B cell (primary cell): ENCODE measurements around the gene ZNF771. TPM values are rescaled to one million over a fixed set of nuclear protein-coding genes. Genes with fewer than 3 reads are reported as not detected.

Experiments
- ATAC-seq: fragments of 200-7000 bp; cut with Tn5 transposase; one replicate; pipeline ENCODE4 v1.10.0; 2021; ENCODE audit warnings: low read depth, mild to moderate bottlenecking, moderate number of reproducible peaks, moderate library complexity
- CTCF ChIA-PET: fragments of 350-600 bp; sonication (Branson Sonifier 250); formaldehyde crosslinking; loops from one replicate; lab custom pipeline; 2021; ENCODE audit warnings: antibody characterized with exemption, inconsistent platforms; lab: Charles Lee
- POLR2A ChIA-PET: fragments of 350-600 bp; sonication (Branson Sonifier 250); formaldehyde crosslinking; loops from one replicate; lab custom pipeline; 2021; ENCODE audit warnings: antibody characterized with exemption; lab: Charles Lee
- DNase-seq: peaks from one replicate; pipeline ENCODE4 v3.0.0; 2013
- H2AFZ ChIP-seq: 2 replicates; pipeline ENCODE4 v1.6.1; 2012; ENCODE audit warnings: mild to moderate bottlenecking, low read depth, low read length; ENCODE audit not compliant: insufficient read depth, poor library complexity, severe bottlenecking
- H3K27ac ChIP-seq, 2 donors: 1 replicate in 1 of 2; 2 replicates in 1 of 2; pipeline ENCODE4 v1.5.1; 2012 to 2013; ENCODE audit warnings: low read length in 2 of 2, mild to moderate bottlenecking in 2 of 2, moderate library complexity in 1 of 2
- H3K27me3 ChIP-seq, 4 experiments: fragments of 200-600 bp in 1 of 4; sonication (generic) in 1 of 4; replicated peaks in 1 of 4; 1 replicate in 2 of 4; 2 replicates in 2 of 4; pipeline versions ENCODE4 v1.6.1 to v1.7.0; 2013 to 2016; ENCODE audit warnings: low read length in 3 of 4, mild to moderate bottlenecking in 2 of 4, mixed read lengths in 1 of 4, moderate library complexity in 1 of 4; ENCODE audit not compliant: insufficient read depth in 4 of 4, control insufficient read depth in 3 of 4; ENCODE audit errors: control extremely low read depth in 1 of 4
- H3K36me3 ChIP-seq, 2 experiments: replicated peaks in 1 of 2; 1 replicate in 1 of 2; 2 replicates in 1 of 2; pipeline versions ENCODE4 v1.6.1 to v1.7.1; 2013; ENCODE audit warnings: low read length in 1 of 2; ENCODE audit not compliant: insufficient read depth in 2 of 2, control insufficient read depth in 1 of 2; ENCODE audit errors: control extremely low read depth in 1 of 2, extremely low read depth in 1 of 2
- H3K4me1 ChIP-seq, 2 donors: fragments of 200-600 bp in 1 of 2; sonication (generic) in 1 of 2; 1 replicate in 1 of 2; 2 replicates in 1 of 2; pipeline versions ENCODE4 v1.5.1 to v1.6.1; 2013 to 2017; ENCODE audit warnings: low read length in 2 of 2; ENCODE audit not compliant: control insufficient read depth in 2 of 2, insufficient read depth in 2 of 2
- H3K4me2 ChIP-seq: replicated peaks from 2 replicates; pipeline ENCODE3; 2012; ENCODE audit warnings: mild to moderate bottlenecking, low read depth, low read length; ENCODE audit not compliant: poor library complexity, severe bottlenecking
- H3K4me3 ChIP-seq, 5 experiments: fragments of 200-600 bp in 1 of 5; sonication (generic) in 1 of 5; 1 replicate in 3 of 5; 2 replicates in 2 of 5; pipeline versions ENCODE4 v1.5.1 to v1.7.0; 2011 to 2016; ENCODE audit warnings: low read length in 4 of 5, mild to moderate bottlenecking in 4 of 5, low read depth in 2 of 5, control low read depth in 1 of 5, moderate library complexity in 1 of 5; ENCODE audit not compliant: insufficient read depth in 1 of 5; ENCODE audit errors: control extremely low read depth in 1 of 5, extremely low read depth in 1 of 5
- H3K79me2 ChIP-seq: fragments of 200-600 bp; sonication (generic); one replicate; pipeline ENCODE4 v1.6.0; 2016; ENCODE audit warnings: low read length; ENCODE audit not compliant: control insufficient read depth, insufficient read depth
- H3K9ac ChIP-seq: fragments of 200-600 bp; sonication (generic); 2 replicates; pipeline ENCODE4 v1.6.1; 2017; ENCODE audit warnings: mild to moderate bottlenecking, low read length, moderate library complexity
- H3K9me3 ChIP-seq, 3 donors: one replicate each; pipeline versions ENCODE4 v1.6.1 to v1.7.1; 2013; ENCODE audit warnings: low read length in 2 of 3; ENCODE audit not compliant: control insufficient read depth in 2 of 3, insufficient read depth in 1 of 3; ENCODE audit errors: control extremely low read depth in 1 of 3
- H4K20me1 ChIP-seq: 2 replicates; pipeline ENCODE4 v1.6.0; 2012; ENCODE audit warnings: mild to moderate bottlenecking, low read length; ENCODE audit not compliant: insufficient read depth, control insufficient read depth, poor library complexity, severe bottlenecking
- H3K27ac Mint-ChIP-seq: one replicate; pipeline ENCODE4 v1.8.0; 2021; ENCODE audit warnings: mixed read lengths
- H3K27me3 Mint-ChIP-seq: one replicate; pipeline ENCODE4 v1.8.0; 2021; ENCODE audit warnings: mixed read lengths
- H3K4me1 Mint-ChIP-seq: one replicate; pipeline ENCODE4 v1.8.0; 2021; ENCODE audit warnings: mixed read lengths
- H3K4me3 Mint-ChIP-seq: one replicate; pipeline ENCODE4 v1.8.0; 2021; ENCODE audit warnings: mixed read lengths
- H3K9me3 Mint-ChIP-seq: one replicate; pipeline ENCODE4 v1.8.0; 2022; ENCODE audit warnings: mixed read lengths; ENCODE audit not compliant: insufficient read depth
- EZH2 ChIP-seq: IDR thresholded peaks from 2 replicates; pipeline ENCODE4 v1.6.1; 2012; ENCODE audit warnings: borderline replicate concordance, low read depth, mild to moderate bottlenecking, moderate library complexity, low read length; ENCODE audit not compliant: insufficient read depth, poor library complexity, severe bottlenecking
- WGBS: methylation state at CpG from one replicate; pipeline ENCODE4 v1.1.5; 2013; ENCODE audit warnings: missing lambda C conversion rate; ENCODE audit not compliant: insufficient coverage; 5-methylcytosine and 5-hydroxymethylcytosine counted together
- intact Hi-C: fragments of 100-400 bp; cut with micrococcal nuclease; formaldehyde crosslinking; loops from one replicate; pipeline ENCODE4 v1.10.0; 2022
- polyA plus RNA-seq: library from polyadenylated mRNA; depleted of rRNA; stranded (reverse); fragments of >200 nt; gene quantifications from 2 replicates; pipeline ENCODE4 v1.2.3, GENCODE V29; 2012
- total RNA-seq, 2 donors: library from RNA; stranded (reverse); fragments of 120-200 nt in 1 of 2; gene quantifications; 1 replicate in 1 of 2; 2 replicates in 1 of 2; pipeline versions ENCODE4 v1.2.3 to v1.2.4, GENCODE V29; 2013 to 2022
- TF ChIP-seq, protein P1 (sequence below): fragments of 200-600 bp; IDR thresholded peaks from one replicate; pipeline ENCODE4 v1.8.0; 2022; ENCODE audit warnings: antibody characterized with exemption, mild to moderate bottlenecking

The ZNF771 gene
- total and polyA plus RNA-seq, 2 donors (not counting 1 experiment from before 2014, with no cell fraction given) = 4.1 to 6.6 TPM

DNA sequence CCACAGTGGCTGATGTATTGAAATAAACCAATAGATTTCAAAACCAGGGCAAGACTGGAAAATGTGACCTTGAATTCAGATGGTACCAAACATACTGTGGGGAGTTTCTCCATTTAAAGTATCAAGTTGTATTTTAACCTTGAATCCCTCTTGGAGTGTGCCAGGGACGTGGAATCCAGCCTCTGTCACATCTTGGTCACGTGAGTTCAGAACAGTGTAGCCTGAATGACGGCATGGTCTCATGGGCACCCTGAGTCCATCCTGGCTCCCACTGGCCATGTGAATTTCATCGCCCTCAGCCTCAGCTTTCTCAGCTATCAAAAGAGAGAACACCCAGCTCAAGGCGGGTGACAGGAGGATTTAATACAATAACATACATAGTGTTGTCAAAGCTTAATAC is 6.8 kb downstream of the ZNF771 start:
- no peak for DNase-seq
- no peaks in the 10 kb centered on the region for H4K20me1 ChIP-seq
- Mint-ChIP-seq H3K4me1 (peaks cover 14% of the 10 kb centered on the region), H3K4me3 (no peak overlapping the region), H3K27ac (no peak overlapping the region), H3K27me3 (no peaks in the 10 kb centered on the region), H3K9me3 (no peaks in the 10 kb centered on the region)
- no peaks in the 10 kb centered on the region for H3K27me3 ChIP-seq
- no peak overlapping the region for H2AFZ ChIP-seq
- H3K9ac ChIP-seq = no peak overlapping the region
- intact Hi-C loops = no loop called here
- POLR2A ChIA-PET = interaction anchor here (0.6 kb wide), 1 partner anchor 319 kb away, joined by 7 read pairs; no protein-coding TSS in a partner anchor
- H3K4me2 ChIP-seq = no peak overlapping the region
- 95% methylated on average over 3 of the region's 5 CpGs for WGBS
- H3K4me1 ChIP-seq = peaks cover 11 to 19% of the 10 kb centered on the region in 2 donors
- no peak overlapping the region for H3K27ac ChIP-seq
- H3K4me3 ChIP-seq = no peak overlapping the region
- ATAC-seq = no peak
- CTCF ChIA-PET = interaction anchor here (1.3 kb wide), 1 partner anchor 16 kb away, joined by 5 read pairs; the partner anchor contains the start of gene DCTPP1
- peaks cover 0 to 7% of the 10 kb centered on the region in 2 experiments for H3K36me3 ChIP-seq
- peaks cover 19% of the 10 kb centered on the region for H3K79me2 ChIP-seq
- TF ChIP-seq EZH2 = no peak
- TF ChIP-seq, protein P1, sequence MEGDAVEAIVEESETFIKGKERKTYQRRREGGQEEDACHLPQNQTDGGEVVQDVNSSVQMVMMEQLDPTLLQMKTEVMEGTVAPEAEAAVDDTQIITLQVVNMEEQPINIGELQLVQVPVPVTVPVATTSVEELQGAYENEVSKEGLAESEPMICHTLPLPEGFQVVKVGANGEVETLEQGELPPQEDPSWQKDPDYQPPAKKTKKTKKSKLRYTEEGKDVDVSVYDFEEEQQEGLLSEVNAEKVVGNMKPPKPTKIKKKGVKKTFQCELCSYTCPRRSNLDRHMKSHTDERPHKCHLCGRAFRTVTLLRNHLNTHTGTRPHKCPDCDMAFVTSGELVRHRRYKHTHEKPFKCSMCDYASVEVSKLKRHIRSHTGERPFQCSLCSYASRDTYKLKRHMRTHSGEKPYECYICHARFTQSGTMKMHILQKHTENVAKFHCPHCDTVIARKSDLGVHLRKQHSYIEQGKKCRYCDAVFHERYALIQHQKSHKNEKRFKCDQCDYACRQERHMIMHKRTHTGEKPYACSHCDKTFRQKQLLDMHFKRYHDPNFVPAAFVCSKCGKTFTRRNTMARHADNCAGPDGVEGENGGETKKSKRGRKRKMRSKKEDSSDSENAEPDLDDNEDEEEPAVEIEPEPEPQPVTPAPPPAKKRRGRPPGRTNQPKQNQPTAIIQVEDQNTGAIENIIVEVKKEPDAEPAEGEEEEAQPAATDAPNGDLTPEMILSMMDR = no peak
- no peaks in the 10 kb centered on the region for H3K9me3 ChIP-seq

- intact Hi-C loops = loop anchor here (2.0 to 5.0 kb wide), 3 partner anchors 45 to 281 kb away; partner anchors contain the start of genes SRCAP, TBC1D10B and ZNF768
- Histone ChIP-seq H3K9me3 (no peaks in the 10 kb centered on the region), H3K4me1 (peaks cover 5 to 12% of the 10 kb centered on the region in 2 donors), H3K36me3 (peaks cover 0 to 9% of the 10 kb centered on the region in 2 experiments), H3K4me3 (no peak overlapping the region), H3K9ac (no peak overlapping the region), H3K79me2 (peaks cover 13% of the 10 kb centered on the region), H3K27me3 (no peaks in the 10 kb centered on the region), H3K27ac (no peak overlapping the region), H2AFZ (no peak overlapping the region), H3K4me2 (no peak overlapping the region), H4K20me1 (no peaks in the 10 kb centered on the region)
- TF ChIP-seq EZH2 = no peak
- TF ChIP-seq, protein P1 = no peak
- CTCF ChIA-PET = interaction anchor here (0.8 to 1.3 kb wide), 6 partner anchors 14 to 351 kb away, joined by 3 to 5 read pairs (median 3); partner anchors contain the start of genes ALDOA and DCTPP1
- H3K27me3 Mint-ChIP-seq = no peaks in the 10 kb centered on the region
- peaks cover 7% of the 10 kb centered on the region for H3K4me1 Mint-ChIP-seq
- no peak overlapping the region for H3K4me3 Mint-ChIP-seq
- DNase-seq (no peak), ATAC-seq (no peak)
- H3K9me3 Mint-ChIP-seq = no peaks in the 10 kb centered on the region
- POLR2A ChIA-PET = interaction anchor here (0.6 to 1.0 kb wide), 3 partner anchors 14 to 482 kb away, joined by 9 to 18 read pairs (median 11); partner anchors contain the start of gene DCTPP1
- whole genome bisulfite sequencing = 96% methylated on average over 4 of the region's 4 CpGs
- H3K27ac Mint-ChIP-seq = no peak overlapping the region
These were observed 8.7 kb downstream of the ZNF771 start for GRCh38 chr16:30416047-30416603.
